ENCODE results near the gene VPS26B.
"Not testable (repeated sequence)": the region's sequence is repeated elsewhere in the genome, so short reads cannot be mapped to it uniquely, and the experiment has no call there.

Gene VPS26B

DNA sequence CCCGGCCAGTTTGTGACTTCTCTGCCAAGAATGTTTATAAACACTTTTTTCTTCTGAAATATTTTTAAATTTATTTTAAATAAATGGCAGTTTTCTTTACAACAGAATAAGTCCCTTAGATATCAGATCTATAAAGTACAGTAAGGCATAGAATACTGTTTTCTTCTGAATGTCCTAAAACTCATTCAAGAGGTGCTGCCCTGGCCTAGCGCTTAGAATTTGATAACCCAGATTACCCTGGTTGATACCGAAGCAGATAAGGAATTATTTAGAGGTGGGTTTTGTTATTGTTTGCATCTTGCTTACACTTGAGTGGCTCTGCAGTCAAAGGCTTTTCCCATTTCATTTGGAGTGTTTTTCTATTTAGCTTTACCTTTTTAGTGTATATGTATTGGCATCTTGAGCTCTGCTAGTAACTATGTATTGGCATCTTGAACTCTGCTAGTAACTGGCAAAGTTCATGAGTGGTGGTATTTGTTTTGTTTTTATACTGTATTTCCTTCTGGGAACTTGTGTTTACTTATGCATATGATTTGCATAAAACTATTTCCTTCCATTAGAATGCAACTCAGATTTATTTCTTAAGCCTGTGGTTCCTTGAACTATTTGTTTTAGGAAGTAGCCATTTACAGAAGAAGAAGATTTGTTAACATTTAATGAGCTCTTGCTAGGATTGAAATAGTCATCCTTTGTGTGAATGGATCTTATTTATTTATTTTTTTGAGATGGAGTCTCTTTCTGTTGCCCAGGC, 30.1 kb downstream of the VPS26B start:
- no peak overlapping the region for H3K27ac ChIP-seq

DNA sequence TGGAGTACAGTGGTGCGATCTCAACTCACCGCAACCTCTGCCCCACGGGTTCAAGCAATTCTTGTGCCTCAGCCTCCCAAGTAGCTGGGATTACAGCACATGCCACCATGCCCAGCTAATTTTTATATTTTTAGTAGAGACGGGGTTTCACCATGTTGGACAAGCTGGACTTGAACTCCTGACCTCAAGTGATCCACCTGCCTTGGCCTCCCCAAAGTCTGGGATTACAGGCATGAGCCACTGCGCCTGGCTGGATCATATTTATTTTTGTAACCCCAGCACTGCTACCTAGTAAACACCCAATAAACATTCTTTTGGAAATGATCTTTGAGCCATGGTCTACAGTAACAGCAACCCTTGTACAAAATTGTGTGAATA, 30.7 kb downstream of the VPS26B start:
- not testable (repeated sequence) for H3K27ac ChIP-seq; DNase-seq (ENCODE audit: low read depth, low spot score)

More for the DNA sequence above, 30.1 kb downstream of the VPS26B start:
- no peak for DNase-seq (ENCODE audit: low read depth, low spot score)

DNA sequence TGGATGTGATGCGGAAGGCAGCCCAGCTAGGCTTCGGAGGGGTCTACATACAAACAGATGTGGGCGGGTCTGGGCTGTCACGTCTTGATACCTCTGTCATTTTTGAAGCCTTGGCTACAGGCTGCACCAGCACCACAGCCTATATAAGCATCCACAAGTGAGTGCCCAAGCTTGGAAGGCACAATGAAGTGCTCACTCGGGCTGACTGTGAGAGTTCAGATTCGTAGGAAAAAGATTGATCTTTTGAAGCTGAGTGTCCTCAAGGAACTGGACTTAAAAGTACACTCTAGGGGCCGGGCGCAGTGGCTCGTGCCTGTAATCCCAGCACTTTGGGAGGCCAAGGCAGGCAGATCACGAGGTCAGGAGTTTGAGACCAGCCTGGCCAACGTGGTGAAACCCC, 32.6 kb downstream of the VPS26B start:
- DNase-seq (ENCODE audit: low read depth, low spot score), result no peak
- no peak overlapping the region for H3K27ac ChIP-seq

DNA sequence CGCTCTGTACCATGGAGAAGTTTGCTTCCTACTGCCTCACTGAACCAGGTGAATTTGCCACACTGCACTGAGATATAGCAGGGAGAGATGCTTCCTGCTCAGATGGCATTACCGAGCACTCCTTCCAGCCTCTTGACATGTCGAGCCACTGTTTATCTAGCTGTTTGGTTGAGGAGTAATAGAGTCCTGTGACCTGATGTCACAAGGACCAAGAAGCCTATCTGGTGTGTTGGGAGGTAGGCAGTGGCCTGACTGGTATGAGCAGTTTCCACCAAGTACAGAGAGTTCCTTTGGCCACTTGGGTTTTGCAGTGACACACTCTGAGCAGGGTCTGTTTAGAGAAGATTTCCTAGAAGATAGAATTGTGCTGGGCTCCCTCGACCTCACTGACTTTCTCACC, 34.1 kb downstream of the VPS26B start:
- DNase-seq (ENCODE audit: low read depth, low spot score), result peak; percentile 14
- no peak overlapping the region for H3K27ac ChIP-seq

DNA sequence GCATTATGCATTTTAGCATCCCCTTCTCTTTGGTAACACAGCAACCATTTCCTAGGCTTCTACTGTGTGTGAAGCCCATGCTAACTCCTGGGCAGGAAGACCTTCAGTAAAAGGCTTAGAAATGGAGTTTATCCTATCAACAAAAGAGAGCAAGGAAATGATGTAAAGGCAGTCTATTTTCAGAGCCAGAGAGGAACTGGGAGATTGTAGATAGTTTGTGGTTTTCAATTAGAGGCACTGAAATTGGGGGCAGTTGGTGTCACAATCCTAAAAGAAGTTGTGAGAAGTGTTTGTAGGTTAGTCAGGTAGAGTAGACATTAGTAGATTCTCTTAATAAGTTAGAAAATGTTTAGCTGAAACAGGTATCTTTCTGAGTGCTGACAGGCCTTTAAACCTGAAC, 36.0 kb downstream of the VPS26B start:
- no peak for DNase-seq (ENCODE audit: low read depth, low spot score)
- H3K27ac ChIP-seq, result no peak overlapping the region

DNA sequence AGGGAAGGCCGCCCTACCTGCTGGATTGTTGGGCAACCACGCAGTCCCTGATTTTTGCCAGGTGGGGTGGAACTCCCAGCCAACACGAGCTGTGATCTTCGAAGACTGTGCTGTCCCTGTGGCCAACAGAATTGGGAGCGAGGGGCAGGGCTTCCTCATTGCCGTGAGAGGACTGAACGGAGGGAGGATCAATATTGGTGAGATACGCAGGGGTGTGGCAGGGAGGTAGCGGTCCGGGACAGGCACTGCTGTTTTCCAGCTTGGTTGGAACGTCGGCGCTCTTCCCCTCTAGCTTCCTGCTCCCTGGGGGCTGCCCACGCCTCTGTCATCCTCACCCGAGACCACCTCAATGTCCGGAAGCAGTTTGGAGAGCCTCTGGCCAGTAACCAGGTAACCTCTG, 36.5 kb downstream of the VPS26B start:
- no peak overlapping the region for H3K27ac ChIP-seq
- DNase-seq (ENCODE audit: low read depth, low spot score), result no peak

DNA sequence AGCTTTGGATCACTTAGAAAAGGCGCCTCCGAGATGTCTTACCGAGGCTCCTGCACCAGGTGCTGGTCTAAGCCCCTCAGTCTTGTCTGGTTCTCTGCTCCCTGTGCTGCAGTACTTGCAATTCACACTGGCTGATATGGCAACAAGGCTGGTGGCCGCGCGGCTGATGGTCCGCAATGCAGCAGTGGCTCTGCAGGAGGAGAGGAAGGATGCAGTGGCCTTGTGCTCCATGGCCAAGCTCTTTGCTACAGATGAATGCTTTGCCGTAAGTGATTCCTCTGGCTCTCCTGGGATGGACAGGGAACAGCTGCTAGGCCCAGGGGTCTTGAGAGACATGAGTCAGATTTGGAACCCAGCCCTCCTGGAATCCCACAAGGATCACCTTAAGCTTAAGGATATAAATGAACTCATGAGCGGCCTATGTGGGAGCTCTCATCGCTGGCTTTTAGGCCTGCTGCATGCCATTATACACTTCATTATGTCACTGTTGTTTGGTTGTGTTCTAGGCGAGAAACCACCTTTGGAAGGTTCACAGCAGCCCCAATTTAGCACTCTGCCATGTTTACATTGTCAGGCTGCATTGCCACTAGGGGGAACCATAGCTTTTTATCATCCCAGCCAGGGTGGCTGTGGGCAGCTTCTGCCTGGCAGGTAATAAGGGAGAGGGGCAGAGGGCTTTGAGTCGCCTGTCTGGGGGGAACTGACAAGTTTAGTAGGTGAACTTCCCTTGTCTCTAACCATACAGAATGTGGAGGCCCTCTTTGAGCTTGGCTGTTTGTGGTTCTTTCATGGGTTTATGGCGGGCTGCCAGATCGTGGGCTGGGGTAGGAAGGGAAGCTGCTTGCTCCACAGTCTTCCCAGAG, 37.4 kb downstream of the VPS26B start:
- DNase-seq (ENCODE audit: low read depth, low spot score), result no peak
- no peak overlapping the region for H3K27ac ChIP-seq

DNA sequence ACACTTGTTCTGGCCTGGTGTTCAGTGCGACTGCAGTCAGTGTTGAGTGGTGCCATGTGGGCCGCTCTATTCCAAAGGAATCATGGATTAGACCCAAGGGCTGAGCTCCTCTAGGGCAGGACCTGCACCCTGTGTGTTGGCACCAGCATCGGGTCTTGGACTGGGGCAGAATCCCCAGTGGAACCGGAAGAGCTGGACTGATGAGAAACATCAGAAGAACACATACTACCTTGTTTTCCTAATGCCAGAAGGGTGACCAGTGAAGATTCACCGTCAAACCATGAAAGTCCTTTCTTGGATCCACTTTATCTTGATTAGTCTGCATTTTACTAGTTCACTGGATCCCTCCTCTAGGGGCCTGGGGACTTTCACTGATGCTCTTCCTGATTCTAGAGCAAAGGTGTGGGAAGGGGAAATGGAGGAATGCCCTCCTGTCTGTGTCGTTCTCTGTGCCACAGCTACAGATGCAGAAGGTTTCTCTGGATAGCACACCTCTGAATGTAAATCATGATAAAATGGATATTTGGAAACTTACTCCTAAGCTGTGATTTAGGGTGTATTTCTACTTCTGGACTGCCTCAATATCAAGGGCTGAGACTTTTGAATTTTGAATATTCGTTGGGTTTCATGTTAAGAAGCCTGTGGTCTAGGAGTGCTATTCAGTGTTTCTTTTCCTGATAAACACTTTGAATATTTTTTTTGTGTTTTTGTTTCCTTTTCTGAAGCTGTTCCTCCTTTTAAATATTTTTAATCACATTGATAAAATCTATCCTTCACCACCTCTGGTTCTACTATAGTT, 40.7 kb downstream of the VPS26B start:
- no peak for DNase-seq (ENCODE audit: low read depth, low spot score)
- no peak overlapping the region for H3K27ac ChIP-seq

DNA sequence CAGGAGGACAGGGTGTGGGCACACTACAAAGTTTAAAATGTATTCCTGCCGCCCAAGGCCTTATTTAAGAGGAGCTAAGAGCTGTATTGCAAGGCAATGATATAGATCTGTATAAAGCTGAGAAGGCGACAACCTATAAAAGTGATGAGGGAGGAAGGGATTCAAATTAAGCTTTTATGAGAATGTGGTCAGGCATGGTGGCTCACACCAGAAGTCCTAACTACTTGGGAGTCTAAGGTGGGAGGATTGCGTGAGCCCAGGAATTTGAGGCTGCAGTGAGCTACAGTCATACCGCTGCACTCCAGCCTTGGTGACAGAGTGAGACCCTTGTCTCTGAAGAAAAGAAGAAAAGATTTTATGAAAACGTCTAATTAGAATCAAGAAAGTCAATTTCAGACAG, 42.0 kb downstream of the VPS26B start:
- H3K27ac ChIP-seq, result peak overlapping the region; percentile 86
- DNase-seq (ENCODE audit: low read depth, low spot score), result no peak

DNA sequence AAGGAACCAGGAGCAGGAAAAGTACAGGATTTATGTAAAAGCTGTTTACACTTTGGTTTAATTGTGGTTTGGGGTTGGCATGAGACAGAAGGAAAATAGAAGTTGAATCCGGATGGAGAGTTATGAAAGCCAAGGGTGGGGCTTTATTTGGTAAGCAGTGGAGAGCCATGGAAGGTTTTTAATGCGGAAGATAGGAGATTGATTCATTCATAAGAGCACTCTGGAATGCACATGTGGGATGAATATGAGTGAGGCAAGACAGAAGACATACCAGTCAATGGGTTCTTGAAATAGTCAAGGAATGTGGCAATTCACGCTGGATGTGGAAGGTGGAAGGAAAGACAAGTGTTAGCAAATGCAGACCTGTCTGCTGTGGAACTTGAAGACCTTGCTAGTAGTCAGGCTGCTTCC, 42.4 kb downstream of the VPS26B start:
- DNase-seq (ENCODE audit: low read depth, low spot score), result peak; percentile 93
- peak overlapping the region; percentile 86 for H3K27ac ChIP-seq

DNA sequence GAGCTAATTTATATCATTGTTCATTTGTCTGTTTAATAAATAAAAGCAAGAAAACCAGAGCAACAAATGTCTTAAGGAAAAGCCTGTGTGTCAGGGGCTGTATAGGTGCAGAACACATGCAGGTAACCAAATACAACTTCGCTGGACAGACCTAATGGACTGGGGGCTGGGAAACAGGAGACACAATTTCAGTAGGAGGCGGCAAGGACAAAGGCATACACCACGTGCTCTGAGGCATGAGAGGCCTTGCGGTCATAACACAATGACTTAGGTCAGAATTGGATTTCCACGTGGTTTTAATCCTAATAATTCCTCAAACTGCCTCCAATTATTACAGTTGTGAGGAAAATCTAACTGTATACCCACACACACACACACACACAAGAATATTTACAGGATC, 43.0 kb downstream of the VPS26B start:
- DNase-seq (ENCODE audit: low read depth, low spot score), result no peak
- peak overlapping the region; percentile 86 for H3K27ac ChIP-seq

DNA sequence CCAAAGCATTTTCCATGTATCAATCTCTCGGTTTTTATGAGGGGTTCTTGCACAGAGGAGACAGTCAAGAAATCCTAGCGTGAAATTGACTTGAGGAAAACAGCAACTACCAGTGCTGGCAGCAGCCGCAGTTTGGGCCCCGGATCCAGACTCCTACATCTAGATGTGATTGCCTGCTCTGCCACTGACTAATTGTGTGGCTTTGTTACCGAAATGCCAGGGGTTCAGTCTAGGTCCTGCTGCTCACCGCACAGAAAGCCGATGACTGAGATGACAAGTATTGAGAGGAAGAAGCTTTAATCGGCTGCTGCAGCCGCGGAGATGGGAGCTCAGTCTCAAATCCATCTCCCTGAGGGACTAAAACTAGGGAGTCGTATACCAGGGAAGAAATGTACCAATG, 43.5 kb downstream of the VPS26B start:
- no peak for DNase-seq (ENCODE audit: low read depth, low spot score)

DNA sequence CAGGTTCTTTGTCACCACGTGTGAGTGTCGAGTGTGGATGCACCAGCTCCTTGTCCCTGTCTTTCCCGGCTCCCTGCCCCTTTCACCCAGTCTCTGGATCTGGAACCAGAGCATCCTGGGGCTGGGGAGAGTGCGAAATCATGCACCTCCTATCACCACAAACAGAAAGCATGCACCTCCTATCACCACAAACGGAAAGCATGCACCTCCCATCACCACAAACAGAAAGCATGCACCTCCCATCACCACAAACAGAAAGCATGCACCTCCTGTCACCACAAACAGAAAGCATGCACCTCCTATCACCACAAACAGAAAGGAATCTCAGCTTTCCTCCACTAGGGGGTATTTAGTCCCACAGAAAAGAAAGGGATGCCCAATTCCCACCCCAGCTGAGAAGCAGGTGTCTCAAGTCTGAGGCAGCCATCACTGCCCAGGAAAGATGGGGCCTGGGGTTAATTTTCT, 45.8 kb downstream of the VPS26B start:
- DNase-seq (ENCODE audit: low read depth, low spot score), result no peak
- no peak overlapping the region for H3K27ac ChIP-seq

More for the DNA sequence above, 43.5 kb downstream of the VPS26B start:
- H3K27ac ChIP-seq, result peak overlapping the region; percentile 86

DNA sequence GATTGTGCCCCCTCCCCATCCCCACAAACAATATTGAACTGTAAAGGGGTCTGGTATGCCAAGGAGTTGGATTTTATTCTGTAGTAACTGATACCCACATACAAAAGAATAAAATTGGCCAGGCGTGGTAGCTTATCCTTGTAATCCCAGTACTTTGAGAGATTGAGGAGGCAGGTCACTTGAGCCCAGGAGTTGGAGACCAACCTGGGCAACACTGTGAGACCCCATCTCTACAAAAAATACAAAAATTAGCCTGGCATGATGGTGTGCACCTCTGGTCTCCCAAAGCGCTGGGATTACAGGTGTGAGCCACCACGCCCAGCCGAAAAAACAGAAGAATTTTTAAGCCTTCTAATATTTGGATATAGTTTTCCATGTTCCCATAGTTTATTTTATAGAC, 47.5 kb downstream of the VPS26B start:
- no peak for DNase-seq (ENCODE audit: low read depth, low spot score)
- H3K27ac ChIP-seq, result no peak overlapping the region

DNA sequence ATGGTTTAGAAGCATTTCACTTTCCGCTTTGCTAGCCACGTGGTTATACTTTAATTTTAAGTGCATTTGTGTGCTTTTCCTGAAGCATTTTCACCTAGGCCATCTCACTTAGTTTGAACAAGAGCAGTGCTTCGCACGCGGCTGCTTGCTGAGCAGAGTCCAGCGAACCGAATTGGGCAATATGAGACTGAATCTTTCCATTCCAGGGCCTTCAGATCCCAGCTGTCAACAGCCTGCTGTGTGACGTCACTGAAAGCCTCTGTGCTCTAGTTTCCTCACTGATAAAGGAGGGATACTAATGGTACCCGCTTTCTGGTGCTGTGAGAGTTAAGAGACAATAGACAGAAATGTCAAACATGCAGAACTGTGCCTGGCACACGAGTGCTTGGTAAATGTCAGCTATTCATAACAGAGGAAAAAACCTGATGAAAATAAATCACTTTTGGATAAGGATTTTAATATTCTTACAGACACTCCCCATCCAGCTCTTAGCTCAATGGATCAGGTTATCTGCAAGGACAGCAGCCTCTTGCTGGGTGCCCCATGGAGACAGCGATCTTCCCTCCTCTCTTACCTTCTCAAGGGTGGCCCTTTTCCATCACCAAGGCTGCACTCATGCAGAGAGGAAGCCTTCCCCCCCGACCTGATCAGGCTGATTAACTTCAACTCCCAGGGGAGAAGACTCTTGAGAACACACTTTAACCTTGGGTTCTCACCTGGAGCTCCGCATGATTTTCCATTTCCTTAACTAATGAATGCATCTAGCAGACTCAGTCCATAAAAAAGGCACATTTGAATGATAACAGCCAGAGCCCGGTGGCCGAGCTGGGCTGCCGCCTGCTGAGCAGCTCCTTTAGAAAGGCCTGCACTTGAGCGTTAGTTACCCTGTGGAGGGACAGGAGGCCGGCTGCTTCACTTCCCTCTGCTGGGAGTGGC, 48.2 kb downstream of the VPS26B start:
- no peak for DNase-seq (ENCODE audit: low read depth, low spot score)

DNA sequence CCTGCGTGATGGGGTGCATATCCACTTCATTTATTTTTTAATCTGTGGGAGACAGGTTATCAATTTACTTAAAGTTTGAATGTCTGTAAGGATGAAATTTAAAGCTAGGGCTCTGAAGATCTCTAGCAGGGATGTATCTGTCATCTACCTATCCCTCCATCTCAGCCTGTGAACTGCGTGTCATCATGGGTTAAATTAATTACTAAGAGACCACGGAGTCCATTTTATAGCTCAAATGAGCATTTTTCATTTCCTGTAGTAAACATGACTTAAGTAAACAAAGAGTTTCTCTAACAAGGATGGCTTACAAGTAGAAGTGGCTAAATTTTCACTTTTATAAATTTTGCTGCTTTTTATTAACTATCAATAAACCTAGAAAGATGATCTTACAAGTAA, 48.8 kb downstream of the VPS26B start:
- DNase-seq (ENCODE audit: low read depth, low spot score), result no peak
- H3K27ac ChIP-seq, result no peak overlapping the region

More for the DNA sequence above, 48.2 kb downstream of the VPS26B start:
- no peak overlapping the region for H3K27ac ChIP-seq

DNA sequence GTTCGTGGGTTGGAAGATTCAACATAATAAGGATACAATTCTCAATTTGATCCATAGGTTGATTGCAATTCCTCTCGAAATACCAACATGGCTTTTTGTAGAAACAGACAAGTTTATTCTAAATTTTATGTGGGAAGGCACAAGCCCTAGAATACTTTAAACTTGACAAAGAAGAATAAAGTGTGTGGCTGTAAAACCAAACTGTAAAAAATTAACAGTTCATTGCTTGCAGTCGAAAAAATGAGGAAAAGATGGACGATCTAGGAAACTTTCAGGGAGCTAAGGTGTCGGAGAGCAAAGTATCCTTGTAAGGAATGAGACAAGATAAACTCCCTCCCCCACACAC, 50.7 kb downstream of the VPS26B start:
- H3K27ac ChIP-seq, result no peak overlapping the region
- no peak for DNase-seq (ENCODE audit: low read depth, low spot score)

DNA sequence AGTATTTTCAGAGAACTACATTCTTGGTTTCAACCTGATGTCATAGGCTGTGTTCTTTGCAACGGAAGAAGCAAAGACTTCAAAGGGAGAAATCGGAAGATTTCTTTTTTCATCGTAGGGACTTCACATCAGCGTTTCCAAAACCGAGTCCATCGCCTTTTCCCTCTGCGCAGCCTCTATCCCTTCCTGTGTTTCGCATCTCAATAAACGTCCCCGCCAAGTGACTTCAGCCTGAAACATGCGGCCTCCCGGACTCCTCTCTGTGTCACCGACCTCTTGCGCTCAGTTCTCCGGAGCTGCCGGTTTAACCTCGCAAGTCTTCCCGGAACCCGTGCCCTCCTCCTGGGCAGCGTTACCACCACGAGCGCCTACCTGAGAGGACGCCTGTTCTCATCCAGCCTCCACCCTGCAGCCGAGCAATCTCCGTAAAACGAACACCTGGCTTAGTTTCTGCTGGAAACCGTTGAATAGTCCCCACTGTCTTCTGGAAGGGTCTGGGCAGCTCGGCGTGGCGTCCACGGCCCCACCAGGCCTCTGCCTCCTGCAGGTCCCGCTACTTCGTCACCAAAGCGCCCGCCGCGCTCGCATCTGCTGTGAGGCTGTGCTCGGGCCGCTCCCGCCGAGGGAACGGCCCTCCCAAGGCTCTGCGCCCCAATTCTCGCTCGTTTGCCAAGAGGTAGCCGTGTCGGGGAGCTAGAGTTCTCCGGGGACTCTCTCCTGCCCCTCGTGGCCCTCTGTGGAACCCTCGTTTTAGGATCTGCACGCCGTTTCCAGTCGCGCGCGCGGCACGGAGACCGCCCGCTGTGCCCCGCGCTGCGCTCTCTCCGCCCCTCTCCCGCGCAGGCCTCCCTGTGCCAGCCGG, 51.3 kb downstream of the VPS26B start, which contains the start of gene GLB1L3:
TSS of gene GLB1L3 (plus strand) at position 846 of the 862 bp plus-strand sequence. CDS start 362 bp downstream, outside the sequence.
- no peak within 1 kb of the TSS for H3K27ac ChIP-seq

More for the DNA sequence above, 51.3 kb downstream of the VPS26B start, which contains the start of gene GLB1L3:
- no peak for DNase-seq (ENCODE audit: low read depth, low spot score)
